Breast epithelium (tissue), 3 donors: ENCODE measurements around the gene TMEM232.

Experiments
- POLR2AphosphoS5 ChIP-seq, 3 donors: sonication (generic); formaldehyde crosslinking; IDR thresholded peaks; one replicate each; pipeline ENCODE4 v1.6.1; 2017; ENCODE audit warnings: antibody characterized with exemption in 3 of 3
- TF ChIP-seq, protein P1 (sequence below), 3 donors: fragments of 450-650 bp; IDR thresholded peaks; one replicate each; pipeline ENCODE4 v1.5.1; 2016 to 2017; ENCODE audit warnings: antibody characterized with exemption in 3 of 3, mild to moderate bottlenecking in 3 of 3, moderate library complexity in 3 of 3

DNA sequence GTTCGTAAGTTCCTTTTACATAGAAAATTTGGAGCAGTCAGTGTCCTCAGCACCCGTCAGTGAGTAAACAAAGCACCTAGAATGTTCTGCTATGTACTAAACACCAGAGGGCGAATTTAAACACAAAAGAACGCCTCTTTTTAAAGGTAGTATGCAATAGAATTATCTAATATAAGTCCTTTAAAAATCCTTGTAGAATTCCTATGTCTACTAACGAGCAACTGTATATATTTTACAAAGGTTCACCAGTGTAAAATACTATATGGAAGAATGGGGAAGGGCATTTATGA lies 499 bp upstream of the TMEM232 start:
- TF ChIP-seq, protein P1, sequence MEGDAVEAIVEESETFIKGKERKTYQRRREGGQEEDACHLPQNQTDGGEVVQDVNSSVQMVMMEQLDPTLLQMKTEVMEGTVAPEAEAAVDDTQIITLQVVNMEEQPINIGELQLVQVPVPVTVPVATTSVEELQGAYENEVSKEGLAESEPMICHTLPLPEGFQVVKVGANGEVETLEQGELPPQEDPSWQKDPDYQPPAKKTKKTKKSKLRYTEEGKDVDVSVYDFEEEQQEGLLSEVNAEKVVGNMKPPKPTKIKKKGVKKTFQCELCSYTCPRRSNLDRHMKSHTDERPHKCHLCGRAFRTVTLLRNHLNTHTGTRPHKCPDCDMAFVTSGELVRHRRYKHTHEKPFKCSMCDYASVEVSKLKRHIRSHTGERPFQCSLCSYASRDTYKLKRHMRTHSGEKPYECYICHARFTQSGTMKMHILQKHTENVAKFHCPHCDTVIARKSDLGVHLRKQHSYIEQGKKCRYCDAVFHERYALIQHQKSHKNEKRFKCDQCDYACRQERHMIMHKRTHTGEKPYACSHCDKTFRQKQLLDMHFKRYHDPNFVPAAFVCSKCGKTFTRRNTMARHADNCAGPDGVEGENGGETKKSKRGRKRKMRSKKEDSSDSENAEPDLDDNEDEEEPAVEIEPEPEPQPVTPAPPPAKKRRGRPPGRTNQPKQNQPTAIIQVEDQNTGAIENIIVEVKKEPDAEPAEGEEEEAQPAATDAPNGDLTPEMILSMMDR (IDR thresholded peaks at IDR 0.05) = no peak
- TF ChIP-seq POLR2AphosphoS5 (IDR thresholded peaks at IDR 0.05) = no peak
